8988T (cell line): Measurements from ENCODE around the gene MAPRE2.

ENCODE experiments used
- DNase-seq: peaks from one replicate; pipeline ENCODE4 v3.0.0; 2011

The MAPRE2 gene

GRCh38 chr18:35186291-35187034, 145.2 kb downstream of the MAPRE2 start:
- no peak for DNase-seq

DNA sequence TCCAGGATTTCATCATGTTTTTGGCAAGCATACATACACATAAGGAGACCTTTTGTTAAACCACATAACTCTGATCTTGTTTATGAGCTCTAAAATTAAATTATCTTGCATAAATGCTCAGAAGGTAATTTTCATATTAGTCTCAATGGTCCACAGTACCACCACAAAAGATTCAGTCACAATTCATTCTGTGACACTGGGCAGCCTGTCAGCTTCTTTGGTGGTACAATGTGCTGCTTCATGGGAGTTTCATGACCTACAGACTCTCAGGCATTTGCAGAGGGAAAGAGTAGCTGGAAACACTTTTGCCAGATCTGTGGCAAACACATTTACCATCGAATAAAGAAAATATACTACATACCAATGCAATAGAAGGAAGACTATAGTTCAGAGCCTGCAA, 148.3 kb downstream of the MAPRE2 start:
- no peak for DNase-seq

GRCh38 chr18:35190948-35191697, 149.9 kb downstream of the MAPRE2 start:
- no peak for DNase-seq

DNA sequence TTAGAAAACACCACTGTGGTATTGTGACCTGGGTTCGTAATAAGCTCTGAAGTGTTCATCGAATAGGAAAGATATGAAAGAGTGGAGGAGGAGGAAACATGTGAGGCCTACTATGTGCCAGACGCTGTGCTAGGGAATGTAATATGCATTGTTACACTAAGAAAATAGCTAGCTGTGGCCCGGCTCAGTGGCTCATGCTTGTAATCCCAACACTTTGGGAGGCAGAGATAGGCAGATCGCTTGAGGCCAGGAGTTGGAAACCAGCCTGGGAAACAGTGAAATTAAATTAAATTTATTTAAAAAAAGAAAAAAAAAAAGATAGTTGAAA, 150.4 kb downstream of the MAPRE2 start:
- no peak for DNase-seq

DNA sequence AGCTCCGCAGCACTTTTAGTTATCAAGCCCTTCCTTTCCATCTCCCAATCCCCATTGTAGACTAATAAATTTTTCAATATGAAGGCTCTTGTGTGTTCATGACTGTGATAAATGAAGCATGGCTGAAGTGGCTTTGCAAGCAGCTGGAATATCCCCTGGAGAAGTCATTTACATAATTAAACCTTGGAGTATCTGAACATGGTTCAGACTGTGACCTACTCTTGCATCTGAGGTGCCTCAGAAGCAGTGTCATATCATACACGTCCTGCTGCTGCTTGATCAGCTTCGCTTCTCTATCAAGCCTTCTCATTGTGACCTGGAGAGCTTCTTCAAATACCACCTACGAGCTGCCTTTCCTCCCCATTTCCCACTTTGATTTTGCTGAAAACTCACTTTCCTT, 151.2 kb downstream of the MAPRE2 start:
- DNase-seq: no peak
